Ishikawa (cell line): ENCODE measurements around the gene AFAP1L1.

Source experiments
- CREB1 ChIP-seq: IDR thresholded peaks from 2 replicates; pipeline ENCODE4 v1.6.1; 2012; ENCODE audit warnings: low read depth
- EGR1 ChIP-seq: IDR thresholded peaks from 2 replicates; pipeline ENCODE4 v1.6.1; 2012
- EP300 ChIP-seq: IDR thresholded peaks from 2 replicates; pipeline ENCODE4 v1.6.1; 2012; ENCODE audit warnings: borderline replicate concordance
- FOXM1 ChIP-seq: IDR thresholded peaks from 2 replicates; pipeline ENCODE4 v1.6.1; 2012; ENCODE audit warnings: low read depth, borderline replicate concordance
- RAD21 ChIP-seq: IDR thresholded peaks from 2 replicates; pipeline ENCODE4 v1.6.1; 2012; ENCODE audit warnings: low read depth
- TAF1 ChIP-seq: IDR thresholded peaks from 2 replicates; pipeline ENCODE4 v1.6.1; 2012; ENCODE audit warnings: low read depth, mild to moderate bottlenecking
- TCF12 ChIP-seq: IDR thresholded peaks from 2 replicates; pipeline ENCODE4 v1.6.1; 2012; ENCODE audit warnings: low read depth
- TEAD4 ChIP-seq: IDR thresholded peaks from 2 replicates; pipeline ENCODE4 v1.6.1; 2012
- TF ChIP-seq, protein P1 (sequence below): IDR thresholded peaks from 2 replicates; pipeline ENCODE4 v1.6.1; 2012; ENCODE audit warnings: low read depth, mild to moderate bottlenecking
- TF ChIP-seq, protein P2 (sequence below): IDR thresholded peaks from 2 replicates; pipeline ENCODE4 v1.6.1; 2012
- TF ChIP-seq, protein P3 (sequence below): IDR thresholded peaks from 2 replicates; pipeline ENCODE4 v1.6.1; 2012

DNA sequence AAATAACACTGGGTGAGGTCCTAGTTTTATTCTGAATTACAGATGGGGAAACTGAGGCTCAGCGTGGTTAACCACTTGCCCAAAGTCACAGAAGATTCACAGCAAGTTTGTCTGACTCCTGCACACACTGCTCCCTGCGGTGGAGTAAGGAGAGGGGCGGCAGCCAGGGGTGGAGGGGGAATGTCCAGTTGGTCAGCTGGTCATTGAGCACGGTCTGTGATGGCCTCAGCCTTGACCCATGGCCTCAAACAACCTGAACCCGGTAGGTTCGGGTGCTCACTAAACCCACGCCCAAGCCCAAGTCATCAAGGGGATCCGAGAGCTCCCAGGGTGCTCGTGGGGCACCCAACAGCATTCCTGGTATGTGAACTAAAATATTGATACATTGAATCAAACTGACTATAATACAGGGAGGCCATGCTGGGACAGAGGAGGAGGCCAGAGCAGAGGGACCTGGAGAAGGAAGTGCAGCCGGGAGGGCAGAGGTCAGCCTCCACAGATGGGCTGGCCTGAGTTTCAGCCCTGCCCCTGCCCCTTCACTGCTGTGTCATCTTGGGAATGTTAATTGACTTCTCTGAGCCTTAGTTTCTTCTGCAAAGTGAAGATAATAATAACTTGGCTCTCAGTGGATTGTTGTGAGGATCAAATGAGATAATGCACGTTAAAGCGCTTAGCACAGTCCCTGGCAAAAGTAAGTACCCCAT, 111.0 kb downstream of the AFAP1L1 start:
- TF ChIP-seq TCF12 (no peak), FOXM1 (no peak), TEAD4 (no peak), RAD21 (no peak), TAF1 (no peak), EGR1 (no peak), CREB1 (no peak), EP300 (no peak)
- TF ChIP-seq, protein P1, sequence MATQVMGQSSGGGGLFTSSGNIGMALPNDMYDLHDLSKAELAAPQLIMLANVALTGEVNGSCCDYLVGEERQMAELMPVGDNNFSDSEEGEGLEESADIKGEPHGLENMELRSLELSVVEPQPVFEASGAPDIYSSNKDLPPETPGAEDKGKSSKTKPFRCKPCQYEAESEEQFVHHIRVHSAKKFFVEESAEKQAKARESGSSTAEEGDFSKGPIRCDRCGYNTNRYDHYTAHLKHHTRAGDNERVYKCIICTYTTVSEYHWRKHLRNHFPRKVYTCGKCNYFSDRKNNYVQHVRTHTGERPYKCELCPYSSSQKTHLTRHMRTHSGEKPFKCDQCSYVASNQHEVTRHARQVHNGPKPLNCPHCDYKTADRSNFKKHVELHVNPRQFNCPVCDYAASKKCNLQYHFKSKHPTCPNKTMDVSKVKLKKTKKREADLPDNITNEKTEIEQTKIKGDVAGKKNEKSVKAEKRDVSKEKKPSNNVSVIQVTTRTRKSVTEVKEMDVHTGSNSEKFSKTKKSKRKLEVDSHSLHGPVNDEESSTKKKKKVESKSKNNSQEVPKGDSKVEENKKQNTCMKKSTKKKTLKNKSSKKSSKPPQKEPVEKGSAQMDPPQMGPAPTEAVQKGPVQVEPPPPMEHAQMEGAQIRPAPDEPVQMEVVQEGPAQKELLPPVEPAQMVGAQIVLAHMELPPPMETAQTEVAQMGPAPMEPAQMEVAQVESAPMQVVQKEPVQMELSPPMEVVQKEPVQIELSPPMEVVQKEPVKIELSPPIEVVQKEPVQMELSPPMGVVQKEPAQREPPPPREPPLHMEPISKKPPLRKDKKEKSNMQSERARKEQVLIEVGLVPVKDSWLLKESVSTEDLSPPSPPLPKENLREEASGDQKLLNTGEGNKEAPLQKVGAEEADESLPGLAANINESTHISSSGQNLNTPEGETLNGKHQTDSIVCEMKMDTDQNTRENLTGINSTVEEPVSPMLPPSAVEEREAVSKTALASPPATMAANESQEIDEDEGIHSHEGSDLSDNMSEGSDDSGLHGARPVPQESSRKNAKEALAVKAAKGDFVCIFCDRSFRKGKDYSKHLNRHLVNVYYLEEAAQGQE: no peak
- TF ChIP-seq, protein P2, sequence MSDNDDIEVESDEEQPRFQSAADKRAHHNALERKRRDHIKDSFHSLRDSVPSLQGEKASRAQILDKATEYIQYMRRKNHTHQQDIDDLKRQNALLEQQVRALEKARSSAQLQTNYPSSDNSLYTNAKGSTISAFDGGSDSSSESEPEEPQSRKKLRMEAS: no peak
- TF ChIP-seq, protein P3, sequence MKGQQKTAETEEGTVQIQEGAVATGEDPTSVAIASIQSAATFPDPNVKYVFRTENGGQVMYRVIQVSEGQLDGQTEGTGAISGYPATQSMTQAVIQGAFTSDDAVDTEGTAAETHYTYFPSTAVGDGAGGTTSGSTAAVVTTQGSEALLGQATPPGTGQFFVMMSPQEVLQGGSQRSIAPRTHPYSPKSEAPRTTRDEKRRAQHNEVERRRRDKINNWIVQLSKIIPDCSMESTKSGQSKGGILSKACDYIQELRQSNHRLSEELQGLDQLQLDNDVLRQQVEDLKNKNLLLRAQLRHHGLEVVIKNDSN: no peak
